ENCODE results near the gene HPSE2. TPM values are rescaled to one million over a fixed set of nuclear protein-coding genes. Genes with fewer than 3 reads are reported as not detected.

HPSE2 gene
- total RNA-seq, 1 donor from 2014 or later = not detected

- FAIRE-seq = no peak
- DNase-seq (ENCODE audit: low spot score in 2 of 2) = no peak
These were observed 754.2 kb downstream of the HPSE2 start for GRCh38 chr10:98481404-98481945.

GRCh38 chr10:98478430-98479222 lies 757.0 kb downstream of the HPSE2 start:
- DNase-seq (ENCODE audit: low spot score in 2 of 2) = no peak
- no peak for FAIRE-seq

GRCh38 chr10:98477861-98478260 lies 757.8 kb downstream of the HPSE2 start:
- FAIRE-seq = no peak
- DNase-seq (ENCODE audit: low spot score in 2 of 2) = no peak

- FAIRE-seq (no peak), DNase-seq (ENCODE audit: low spot score in 2 of 2) (no peak)
These were observed 761.0 kb downstream of the HPSE2 start for GRCh38 chr10:98474628-98475027.

GRCh38 chr10:98472196-98472595 lies 763.5 kb downstream of the HPSE2 start:
- FAIRE-seq = no peak
- no peak for DNase-seq (ENCODE audit: low spot score in 2 of 2)

- no peak for FAIRE-seq
- DNase-seq (ENCODE audit: low spot score in 2 of 2) = no peak
These were observed 764.8 kb downstream of the HPSE2 start for GRCh38 chr10:98470850-98471249.

GRCh38 chr10:98469001-98469931 lies 766.4 kb downstream of the HPSE2 start:
- no peak for DNase-seq (ENCODE audit: low spot score in 2 of 2)
- no peak for FAIRE-seq

GRCh38 chr10:98467506-98468318 lies 767.9 kb downstream of the HPSE2 start:
- FAIRE-seq = no peak
- peak; percentile 75 to 87 for DNase-seq (ENCODE audit: low spot score in 2 of 2)

GRCh38 chr10:98466861-98467505 lies 768.7 kb downstream of the HPSE2 start:
- FAIRE-seq (no peak), DNase-seq (ENCODE audit: low spot score in 2 of 2) (no peak)

- DNase-seq (ENCODE audit: low spot score in 2 of 2) = no peak
- FAIRE-seq = no peak
These were observed 769.8 kb downstream of the HPSE2 start for GRCh38 chr10:98465866-98466265.

- DNase-seq (ENCODE audit: low spot score in 2 of 2) = no peak
- FAIRE-seq = no peak
These were observed 771.5 kb downstream of the HPSE2 start for GRCh38 chr10:98463976-98464754.

- FAIRE-seq = no peak
- no peak for DNase-seq (ENCODE audit: low spot score in 2 of 2)
These were observed 772.6 kb downstream of the HPSE2 start for GRCh38 chr10:98463016-98463415.

- FAIRE-seq (no peak), DNase-seq (ENCODE audit: low spot score in 2 of 2) (no peak)
These were observed 774.2 kb downstream of the HPSE2 start for GRCh38 chr10:98461500-98461842.

GRCh38 chr10:98460837-98461499 lies 774.7 kb downstream of the HPSE2 start:
- DNase-seq (ENCODE audit: low spot score in 2 of 2) (no peak), FAIRE-seq (no peak)

GRCh38 chr10:98458809-98459784 lies 776.6 kb downstream of the HPSE2 start:
- no peak for FAIRE-seq
- DNase-seq (ENCODE audit: low spot score in 2 of 2) = no peak

GRCh38 chr10:98457721-98458120 lies 777.9 kb downstream of the HPSE2 start:
- no peak for DNase-seq (ENCODE audit: low spot score in 2 of 2)
- FAIRE-seq = no peak

- no peak for DNase-seq (ENCODE audit: low spot score in 2 of 2)
- FAIRE-seq = no peak
These were observed 778.8 kb downstream of the HPSE2 start for GRCh38 chr10:98456686-98457482.
